Measurements from ENCODE around the gene KLHL22. TPM values are rescaled to one million over a fixed set of nuclear protein-coding genes. Genes with fewer than 3 reads are reported as not detected.
"Not testable (repeated sequence)": the region's sequence is repeated elsewhere in the genome, so short reads cannot be mapped to it uniquely, and the experiment has no call there.

The KLHL22 gene
- total RNA-seq, 8 experiments from 2014 or later, result 15.9 to 27.7 (median 22.3) TPM

DNA sequence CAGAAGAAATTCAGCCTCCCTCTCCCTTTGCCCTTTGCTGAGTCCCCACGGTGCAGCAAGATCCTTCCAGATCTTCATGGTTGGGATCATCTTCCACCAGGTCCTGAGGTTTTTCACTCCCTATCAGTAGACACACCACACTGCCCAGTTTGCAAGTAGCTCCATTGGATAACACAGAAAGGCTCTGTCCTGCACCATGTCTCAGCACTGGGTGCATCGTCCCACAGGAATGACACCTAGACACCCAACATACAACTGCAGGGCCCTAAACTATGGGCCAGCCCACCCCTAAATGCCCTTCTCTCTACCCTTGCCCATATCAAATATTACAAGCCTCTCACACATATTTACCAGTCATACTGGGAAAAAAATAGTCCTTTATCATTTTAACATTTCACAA is 9.4 kb downstream of the KLHL22 start:
- Histone ChIP-seq H3K4me1 (replicated peaks in 1 of 2) (no peaks in the 10 kb centered on the region), H3K27ac (no peak overlapping the region), H3K4me3 (no peak overlapping the region)
- in situ Hi-C loops (cut with MboI; ENCODE audit: low pct_unique_long_range_greater_than_20kb in 2 of 9, low sequenced_read_pairs in 9 of 9, unreplicated experiment in 9 of 9), result no loop called here
- no peak for ATAC-seq (replicated peaks in 6 of 8)
- 36 to 100% (median 100%) methylated on average over 1 to 2 of the region's 2 CpGs; no CpG with 5 or more reads in 3 of the 10 experiments for WGBS, 10 experiments

DNA sequence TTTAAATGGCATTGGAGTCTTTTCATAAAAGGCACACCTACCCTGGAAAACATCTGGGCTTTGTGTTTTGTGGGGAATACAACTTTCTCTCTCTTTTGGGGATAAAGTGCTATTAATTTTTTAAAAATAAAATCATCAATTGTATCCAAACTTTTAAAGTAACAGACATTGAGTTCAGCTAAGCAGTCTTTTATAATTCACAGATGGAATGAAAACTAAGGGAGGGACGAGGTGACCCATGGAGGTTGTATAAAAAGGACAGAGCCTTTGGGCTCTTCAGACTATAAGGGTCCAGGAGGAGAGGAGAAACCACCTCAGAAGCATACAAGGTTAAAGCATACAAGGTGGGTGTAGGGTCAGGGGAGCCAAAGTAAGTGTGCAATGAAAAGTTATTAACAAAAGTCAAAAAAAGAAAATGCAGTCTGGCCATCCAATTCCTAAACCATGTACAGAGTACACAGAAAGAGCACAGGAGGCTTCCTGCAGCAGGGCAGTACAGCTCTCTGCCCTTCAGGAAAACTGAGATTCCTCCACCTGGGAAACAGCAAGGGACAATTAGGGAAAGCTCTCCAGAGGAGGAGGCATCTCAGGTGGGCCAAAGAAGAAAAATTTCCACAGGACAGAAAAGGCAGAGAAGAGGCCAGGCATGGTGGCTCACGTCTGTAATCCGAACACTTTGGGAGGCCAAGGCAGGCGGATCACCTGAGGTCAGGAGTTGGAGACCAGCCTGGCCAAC is 10.5 kb downstream of the KLHL22 start:
- 91 to 100% (median 100%) methylated on average over 1 to 4 of the region's 4 CpGs; no CpG with 5 or more reads in 2 of the 10 experiments for WGBS, 10 experiments
- H3K4me1 ChIP-seq (replicated peaks in 1 of 2), result no peaks in the 10 kb centered on the region
- no peak for ATAC-seq (replicated peaks in 6 of 8)
- H3K4me3 ChIP-seq, result no peak overlapping the region
- in situ Hi-C loops (cut with MboI; ENCODE audit: low pct_unique_long_range_greater_than_20kb in 2 of 9, low sequenced_read_pairs in 9 of 9, unreplicated experiment in 9 of 9), result no loop called here
- H3K27ac ChIP-seq, result peak overlapping the region in 1 of 2 donors; percentile 39

DNA sequence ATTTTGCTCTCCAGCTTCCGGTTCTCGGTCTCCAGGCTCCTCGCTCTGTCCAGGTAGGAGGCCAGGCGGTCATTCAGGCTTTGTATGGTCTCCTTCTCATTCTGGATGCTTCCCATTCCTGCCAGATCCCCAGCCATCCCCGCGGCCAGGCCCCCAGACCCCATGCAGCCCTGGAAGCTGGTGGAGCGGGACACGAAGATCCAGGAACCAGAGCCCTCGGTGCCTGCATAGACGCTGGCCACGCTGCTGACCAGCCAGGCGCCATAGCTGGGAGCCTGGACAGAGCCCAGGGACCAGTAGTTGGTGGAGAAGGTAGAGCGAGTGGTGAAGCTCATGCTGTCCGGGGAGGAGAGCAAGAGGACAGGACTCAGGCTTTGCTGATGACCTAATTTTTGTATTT is 11.8 kb downstream of the KLHL22 start:
- no peak for ATAC-seq (replicated peaks in 6 of 8)
- Histone ChIP-seq H3K4me3 (no peak overlapping the region), H3K27ac (no peak overlapping the region), H3K4me1 (replicated peaks in 1 of 2) (no peaks in the 10 kb centered on the region)
- in situ Hi-C loops (cut with MboI; ENCODE audit: low pct_unique_long_range_greater_than_20kb in 2 of 9, low sequenced_read_pairs in 9 of 9, unreplicated experiment in 9 of 9), result no loop called here
- 100% methylated on average over 1 to 7 of the region's 14 CpGs; no CpG with 5 or more reads in 6 of the 10 experiments for WGBS, 10 experiments

DNA sequence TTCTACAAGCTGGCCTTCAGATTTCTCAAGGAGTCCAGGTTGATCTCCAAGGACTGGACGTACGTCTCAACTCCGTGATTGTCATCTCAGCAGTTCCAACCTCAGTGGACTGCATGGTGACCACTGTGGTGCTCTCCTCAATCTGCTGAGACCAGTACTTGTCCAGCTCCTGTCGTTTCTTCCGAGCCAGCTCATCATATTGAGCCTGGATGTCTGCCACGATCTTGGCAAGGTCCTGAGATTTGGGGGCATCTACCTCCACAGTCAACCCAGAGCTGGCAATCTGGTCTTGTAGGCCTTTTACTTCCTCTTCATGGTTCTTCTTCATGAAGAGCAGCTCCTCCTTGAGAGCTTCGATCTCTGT is 12.5 kb downstream of the KLHL22 start:
- H3K4me3 ChIP-seq; in situ Hi-C loops (cut with MboI; ENCODE audit: low pct_unique_long_range_greater_than_20kb in 2 of 9, low sequenced_read_pairs in 9 of 9, unreplicated experiment in 9 of 9); H3K27ac ChIP-seq; ATAC-seq (replicated peaks in 6 of 8); H3K4me1 ChIP-seq (replicated peaks in 1 of 2): not testable (repeated sequence)
- 80 to 100% (median 98%) methylated on average over 2 to 4 of the region's 7 CpGs; no CpG with 5 or more reads in 4 of the 10 experiments for WGBS, 10 experiments

DNA sequence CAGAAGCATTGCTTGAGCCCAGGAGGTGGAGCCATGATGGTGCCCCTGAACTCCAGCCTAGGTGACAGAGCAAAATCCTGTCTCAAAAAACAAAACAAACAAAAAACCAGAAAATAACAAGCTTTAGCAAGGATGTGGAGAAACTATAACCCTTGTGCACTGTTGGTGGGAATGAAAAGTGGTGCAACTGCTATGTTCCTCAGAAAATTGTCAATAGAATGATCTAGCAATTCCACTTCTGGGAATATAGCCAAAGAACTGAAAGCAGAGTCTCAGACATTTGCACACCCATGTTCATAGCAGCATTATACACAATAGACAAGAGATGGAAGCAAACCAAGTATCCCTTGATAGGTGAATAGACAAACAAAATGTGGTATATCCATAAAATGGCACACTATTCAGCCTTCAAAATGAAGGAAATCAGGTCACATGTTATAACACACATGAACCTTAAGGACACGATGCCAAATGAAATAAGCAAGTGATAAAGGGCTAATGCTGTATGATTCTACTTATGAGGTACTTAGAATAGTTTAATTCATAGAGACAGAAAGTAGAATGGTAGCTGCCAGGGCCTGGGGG is 15.9 kb downstream of the KLHL22 start:
- WGBS, 10 experiments, result 83 to 100% (median 100%) methylated on average over 1 of the region's 1 CpG; no CpG with 5 or more reads in 3 of the 10 experiments
- no peaks in the 10 kb centered on the region for H3K4me1 ChIP-seq (replicated peaks in 1 of 2)
- no peak for ATAC-seq (replicated peaks in 6 of 8)
- no peak overlapping the region for H3K4me3 ChIP-seq
- in situ Hi-C loops (cut with MboI; ENCODE audit: low pct_unique_long_range_greater_than_20kb in 2 of 9, low sequenced_read_pairs in 9 of 9, unreplicated experiment in 9 of 9), result no loop called here
- H3K27ac ChIP-seq, result no peak overlapping the region

DNA sequence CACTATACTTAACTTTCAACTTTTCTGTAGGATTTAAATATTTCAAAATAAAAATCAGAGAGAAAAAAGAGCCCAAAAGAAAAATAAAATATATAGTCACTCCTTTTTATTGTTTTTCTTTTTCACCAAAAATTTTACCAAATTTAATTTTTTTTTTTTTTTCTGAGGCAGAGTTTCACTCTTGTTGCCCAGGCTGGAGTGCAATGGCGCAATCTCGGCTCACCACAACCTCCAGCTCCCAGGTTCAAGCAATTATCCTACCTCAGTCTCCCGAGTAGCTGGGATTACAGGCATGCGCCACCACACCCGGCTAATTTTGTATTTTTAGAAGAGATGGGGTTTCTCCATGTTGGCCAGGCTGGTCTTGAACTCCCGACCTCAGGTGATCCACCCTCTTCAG is 17.5 kb downstream of the KLHL22 start:
- H3K4me3 ChIP-seq; H3K4me1 ChIP-seq (replicated peaks in 1 of 2); H3K27ac ChIP-seq; ATAC-seq (replicated peaks in 6 of 8); in situ Hi-C loops (cut with MboI; ENCODE audit: low pct_unique_long_range_greater_than_20kb in 2 of 9, low sequenced_read_pairs in 9 of 9, unreplicated experiment in 9 of 9): not testable (repeated sequence)
- WGBS, 10 experiments, result 87 to 100% (median 100%) methylated on average over 2 to 6 of the region's 6 CpGs; no CpG with 5 or more reads in 2 of the 10 experiments

DNA sequence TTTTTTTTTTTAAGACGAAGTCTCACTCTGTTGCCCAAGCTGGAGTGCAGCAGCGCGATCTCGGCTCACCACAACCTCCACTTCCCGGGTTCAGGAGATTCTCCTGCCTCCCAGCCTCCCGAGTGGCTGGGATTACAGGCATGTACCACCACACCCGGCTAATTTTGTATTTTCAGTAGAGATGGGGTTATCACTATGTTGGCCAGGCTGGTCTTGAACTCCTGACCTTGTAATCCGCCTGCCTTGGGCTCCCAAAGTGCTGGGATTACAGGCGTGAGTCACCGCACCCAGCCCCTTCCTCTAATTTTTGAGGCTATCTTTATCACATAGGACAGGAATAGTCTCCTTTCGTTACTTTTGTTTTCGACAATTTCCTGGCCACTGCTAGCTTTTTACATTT is 20.0 kb downstream of the KLHL22 start:
- H3K4me1 ChIP-seq (replicated peaks in 1 of 2); H3K4me3 ChIP-seq; ATAC-seq (replicated peaks in 6 of 8); H3K27ac ChIP-seq; in situ Hi-C loops (cut with MboI; ENCODE audit: low pct_unique_long_range_greater_than_20kb in 2 of 9, low sequenced_read_pairs in 9 of 9, unreplicated experiment in 9 of 9): not testable (repeated sequence)
- WGBS, 10 experiments, result 58 to 100% (median 93%) methylated on average over 1 to 9 of the region's 12 CpGs

DNA sequence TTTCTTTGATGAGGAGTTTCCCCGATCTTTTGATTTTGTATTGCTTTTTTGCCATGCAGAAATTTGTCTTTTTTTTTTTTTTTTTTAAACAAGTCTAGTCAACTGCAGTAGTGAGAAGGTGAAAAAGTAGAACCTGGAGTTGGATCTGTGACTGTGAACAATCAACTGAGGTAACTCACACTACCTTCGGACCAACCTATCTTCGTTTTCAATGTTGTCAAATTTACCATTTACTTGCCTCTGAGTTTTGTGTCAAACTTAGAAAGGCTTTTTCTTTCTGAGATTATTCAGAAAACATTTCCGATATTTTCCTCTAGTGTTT is 20.5 kb downstream of the KLHL22 start:
- no peak overlapping the region for H3K4me3 ChIP-seq
- H3K27ac ChIP-seq, result no peak overlapping the region
- no peaks in the 10 kb centered on the region for H3K4me1 ChIP-seq (replicated peaks in 1 of 2)
- no peak for ATAC-seq (replicated peaks in 6 of 8)
- in situ Hi-C loops (cut with MboI; ENCODE audit: low pct_unique_long_range_greater_than_20kb in 2 of 9, low sequenced_read_pairs in 9 of 9, unreplicated experiment in 9 of 9), result no loop called here
- 86 to 100% (median 97%) methylated on average over 3 to 4 of the region's 4 CpGs; no CpG with 5 or more reads in 1 of the 10 experiments for WGBS, 10 experiments

DNA sequence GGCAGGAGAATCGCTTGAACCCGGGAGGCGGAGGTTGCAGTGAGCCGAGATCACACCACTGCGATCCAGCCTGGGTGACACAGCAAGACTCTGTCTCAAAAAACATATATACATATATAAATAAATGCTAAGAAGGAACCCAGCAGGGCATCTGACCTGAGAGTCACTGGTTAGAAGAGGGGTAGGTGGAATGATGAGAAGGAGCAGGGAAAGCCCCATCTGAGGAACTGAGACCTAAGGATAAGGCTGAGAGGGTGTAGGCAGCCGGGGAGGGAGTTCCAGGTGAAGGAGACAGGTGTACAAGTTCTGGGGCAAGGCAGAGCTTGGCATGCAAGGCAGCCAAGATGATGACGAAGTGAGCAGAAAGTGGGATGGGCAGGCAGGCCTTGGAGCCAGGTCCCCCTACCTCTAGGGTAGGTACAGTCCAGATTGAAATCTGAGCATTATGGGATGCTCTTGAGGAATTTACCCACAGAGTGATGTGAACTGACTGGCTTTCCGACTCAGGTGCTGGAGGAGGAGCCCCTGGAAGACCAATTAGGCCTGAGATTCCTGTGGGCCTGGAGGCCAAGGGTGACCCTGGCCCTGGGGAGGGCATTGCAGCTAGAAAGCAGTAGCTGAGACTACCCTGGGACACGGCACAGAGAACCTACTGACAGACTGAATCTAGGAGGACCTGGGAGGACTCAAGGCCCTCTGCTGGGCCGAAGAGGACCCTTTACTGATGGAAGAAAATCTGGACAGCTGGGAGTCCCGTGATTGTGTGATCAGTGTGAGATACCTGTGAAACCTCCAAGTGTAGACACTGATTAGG is 22.8 kb downstream of the KLHL22 start:
- H3K27ac ChIP-seq, result peak overlapping the region in 1 of 2 donors; percentile 31
- no peak for ATAC-seq (replicated peaks in 6 of 8)
- WGBS, 10 experiments, result 40 to 100% (median 82%) methylated on average over 1 to 6 of the region's 11 CpGs; no CpG with 5 or more reads in 2 of the 10 experiments
- no peaks in the 10 kb centered on the region for H3K4me1 ChIP-seq (replicated peaks in 1 of 2)
- in situ Hi-C loops (cut with MboI; ENCODE audit: low pct_unique_long_range_greater_than_20kb in 2 of 9, low sequenced_read_pairs in 9 of 9, unreplicated experiment in 9 of 9), result loop anchor here in 2 of 9 experiments (25.0 kb wide), 1 partner anchor 311 kb away; the partner anchor contains the start of gene CCDC188 (in 2 of the 2)
- no peak overlapping the region for H3K4me3 ChIP-seq

DNA sequence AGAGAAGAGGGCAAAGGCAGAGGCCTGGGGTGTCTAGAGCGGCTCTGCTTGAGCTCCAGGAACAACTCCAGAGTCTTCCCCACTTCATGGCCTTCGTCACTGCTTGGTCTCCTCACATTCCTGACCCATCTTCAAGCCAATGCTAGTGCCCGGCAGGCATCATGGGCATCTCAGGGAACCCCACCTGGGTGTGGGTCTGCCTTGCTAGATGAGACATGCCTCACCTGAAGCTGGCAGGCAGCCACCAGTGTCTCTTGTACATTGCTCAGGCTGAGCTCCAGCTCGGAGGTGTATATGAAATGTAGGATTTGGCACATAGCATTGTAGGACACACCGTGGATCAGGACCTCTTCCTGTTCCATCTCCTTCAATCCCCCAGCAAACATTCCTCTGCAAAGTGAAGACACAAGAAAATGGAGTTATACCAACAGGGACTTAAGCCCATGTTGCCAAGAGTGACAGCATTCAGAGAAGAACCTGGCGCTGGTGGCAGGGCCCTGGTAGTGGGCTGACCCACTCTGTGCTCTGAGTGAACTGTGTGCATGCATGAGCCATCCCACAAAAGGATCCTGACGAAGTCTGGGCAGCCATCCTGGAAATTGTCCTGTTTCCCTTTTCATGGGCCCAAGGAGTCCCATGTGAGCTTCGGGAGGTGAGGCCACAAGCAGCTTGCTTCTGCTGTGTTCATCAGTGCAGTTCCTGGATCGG is 24.3 kb downstream of the KLHL22 start:
- Histone ChIP-seq H3K27ac (peak overlapping the region in 1 of 2 donors; percentile 33), H3K4me1 (replicated peaks in 1 of 2) (no peaks in the 10 kb centered on the region), H3K4me3 (no peak overlapping the region)
- in situ Hi-C loops (cut with MboI; ENCODE audit: low pct_unique_long_range_greater_than_20kb in 2 of 9, low sequenced_read_pairs in 9 of 9, unreplicated experiment in 9 of 9), result loop anchor here in 2 of 9 experiments (25.0 kb wide), 1 partner anchor 309 kb away; the partner anchor contains the start of gene CCDC188 (in 2 of the 2)
- WGBS, 10 experiments, result 86 to 100% (median 98%) methylated on average over 1 to 6 of the region's 9 CpGs; no CpG with 5 or more reads in 4 of the 10 experiments
- ATAC-seq (replicated peaks in 6 of 8), result no peak

DNA sequence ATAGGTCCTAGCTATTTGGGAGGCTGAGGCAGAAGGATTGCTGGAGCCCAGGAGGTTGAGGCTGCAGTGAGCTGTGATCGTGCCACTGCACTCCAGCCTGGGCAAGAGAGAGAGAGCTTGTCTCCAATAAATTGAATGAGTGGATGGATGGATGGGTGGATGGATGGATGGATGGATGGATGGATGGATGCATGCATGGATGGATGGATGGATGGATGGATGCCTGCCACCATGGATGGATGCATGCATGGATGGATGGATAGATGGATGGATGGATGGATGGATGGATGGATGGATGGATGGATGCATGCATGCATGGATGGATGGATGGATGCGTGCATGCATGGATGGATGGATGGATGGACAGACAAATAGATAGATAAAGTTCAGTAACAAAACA is 25.1 kb downstream of the KLHL22 start:
- H3K4me3 ChIP-seq; ATAC-seq (replicated peaks in 6 of 8); H3K4me1 ChIP-seq (replicated peaks in 1 of 2): not testable (repeated sequence)
- in situ Hi-C loops (cut with MboI; ENCODE audit: low pct_unique_long_range_greater_than_20kb in 2 of 9, low sequenced_read_pairs in 9 of 9, unreplicated experiment in 9 of 9), result loop anchor here in 2 of 9 experiments (25.0 kb wide), 1 partner anchor 308 kb away; the partner anchor contains the start of gene CCDC188 (in 2 of the 2)
- 89 to 100% (median 100%) methylated on average over 1 to 2 of the region's 2 CpGs; no CpG with 5 or more reads in 2 of the 10 experiments for WGBS, 10 experiments
- H3K27ac ChIP-seq, result peak overlapping the region in 1 of 2 donors; percentile 33

DNA sequence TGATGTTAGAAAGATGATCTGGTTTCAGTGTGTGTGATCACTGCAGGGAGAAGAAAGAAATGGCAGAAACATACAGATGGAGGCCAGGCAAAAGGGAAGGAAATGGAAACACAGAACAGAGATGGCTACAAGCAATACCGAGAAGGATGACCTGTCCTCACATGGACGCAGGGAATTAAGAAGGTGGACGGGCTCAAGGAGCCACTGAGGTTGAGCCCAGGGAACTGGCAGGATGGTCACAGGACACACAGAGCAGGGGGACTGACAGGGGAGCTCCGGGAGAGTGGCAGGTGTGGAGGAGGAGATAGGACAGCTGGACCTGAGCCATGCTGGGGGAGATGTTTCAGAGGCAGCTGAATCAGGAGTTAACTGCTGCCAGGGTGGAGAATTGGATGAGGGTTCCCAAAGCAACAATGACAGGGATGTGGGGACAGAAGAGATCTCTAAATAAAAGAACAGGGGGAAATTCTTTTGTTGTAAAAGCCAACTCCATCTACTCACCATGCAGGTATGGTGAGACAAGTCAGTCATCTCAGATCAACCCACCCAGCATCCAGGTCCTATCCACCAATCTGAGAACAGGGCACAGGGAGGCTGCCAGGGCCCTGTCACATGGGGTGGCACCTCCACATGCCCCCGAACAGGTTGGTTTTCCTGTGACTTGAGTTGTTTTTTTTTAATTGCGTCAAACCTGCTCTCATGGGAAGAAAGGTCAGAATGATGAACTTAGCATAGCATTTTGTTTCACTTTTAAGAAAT is 26.3 kb downstream of the KLHL22 start:
- Histone ChIP-seq H3K4me1 (replicated peaks in 1 of 2) (no peaks in the 10 kb centered on the region), H3K4me3 (no peak overlapping the region), H3K27ac (no peak overlapping the region)
- WGBS, 10 experiments, result 56 to 100% (median 82%) methylated on average over 1 to 5 of the region's 6 CpGs; no CpG with 5 or more reads in 1 of the 10 experiments
- no peak for ATAC-seq (replicated peaks in 6 of 8)
- in situ Hi-C loops (cut with MboI; ENCODE audit: low pct_unique_long_range_greater_than_20kb in 2 of 9, low sequenced_read_pairs in 9 of 9, unreplicated experiment in 9 of 9), result loop anchor here in 2 of 9 experiments (25.0 kb wide), 1 partner anchor 307 kb away; the partner anchor contains the start of gene CCDC188 (in 2 of the 2)
